ENCODE data around the gene ACSS3. TPM values are rescaled to one million over a fixed set of nuclear protein-coding genes. Genes with fewer than 3 reads are reported as not detected.
"Not testable (repeated sequence)": the region's sequence is repeated elsewhere in the genome, so short reads cannot be mapped to it uniquely, and the experiment has no call there.

The ACSS3 gene, protein sequence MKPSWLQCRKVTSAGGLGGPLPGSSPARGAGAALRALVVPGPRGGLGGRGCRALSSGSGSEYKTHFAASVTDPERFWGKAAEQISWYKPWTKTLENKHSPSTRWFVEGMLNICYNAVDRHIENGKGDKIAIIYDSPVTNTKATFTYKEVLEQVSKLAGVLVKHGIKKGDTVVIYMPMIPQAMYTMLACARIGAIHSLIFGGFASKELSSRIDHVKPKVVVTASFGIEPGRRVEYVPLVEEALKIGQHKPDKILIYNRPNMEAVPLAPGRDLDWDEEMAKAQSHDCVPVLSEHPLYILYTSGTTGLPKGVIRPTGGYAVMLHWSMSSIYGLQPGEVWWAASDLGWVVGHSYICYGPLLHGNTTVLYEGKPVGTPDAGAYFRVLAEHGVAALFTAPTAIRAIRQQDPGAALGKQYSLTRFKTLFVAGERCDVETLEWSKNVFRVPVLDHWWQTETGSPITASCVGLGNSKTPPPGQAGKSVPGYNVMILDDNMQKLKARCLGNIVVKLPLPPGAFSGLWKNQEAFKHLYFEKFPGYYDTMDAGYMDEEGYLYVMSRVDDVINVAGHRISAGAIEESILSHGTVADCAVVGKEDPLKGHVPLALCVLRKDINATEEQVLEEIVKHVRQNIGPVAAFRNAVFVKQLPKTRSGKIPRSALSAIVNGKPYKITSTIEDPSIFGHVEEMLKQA
- total RNA-seq, result not detected

GRCh38 chr12:81077686-81078441 lies at the start of gene ACSS3:
ACSS3 (plus strand) TSS chr12:81078079; CDS start chr12:81078121, 42 bp downstream.
- Mint-ChIP-seq H3K4me3 (no peak within 1 kb of the TSS), H3K36me3 (peaks cover 5% of the 10 kb centered on the region), H3K9me3 (peaks cover 8% of the 10 kb centered on the region), H3K4me1 (ENCODE audit: low read depth in 2 of 2) (no peaks in the 10 kb centered on the region), H3K27me3 (peaks cover 5 to 9% of the 10 kb centered on the region in 2 donors), H3K27ac (no peak within 1 kb of the TSS)
- DNase-seq (ENCODE audit: low spot score) (no peak), ATAC-seq (peak in 1 of 2 donors; percentile 13)

GRCh38 chr12:81034926-81035325 lies 43.0 kb upstream of the ACSS3 start:
- Mint-ChIP-seq H3K36me3 (no peaks in the 10 kb centered on the region), H3K27me3 (no peaks in the 10 kb centered on the region)

DNA sequence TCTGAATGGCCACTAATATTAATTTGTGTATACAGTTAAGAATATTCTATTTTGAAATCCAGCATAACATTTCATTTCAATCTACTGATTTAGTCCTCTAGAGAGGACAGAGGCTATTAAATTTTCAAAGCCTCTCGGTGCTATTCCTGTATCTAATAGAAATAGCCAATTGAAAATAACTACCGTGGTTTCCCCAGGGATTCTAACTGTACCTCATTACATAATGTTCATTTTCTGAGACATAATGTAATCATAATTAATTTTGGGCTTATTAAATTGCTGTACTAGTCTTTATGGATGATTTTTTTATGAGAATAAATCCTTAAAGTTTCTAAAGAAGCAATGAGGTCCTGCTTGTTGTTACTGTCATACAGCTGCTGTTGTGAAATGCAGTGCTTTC lies 38.6 kb upstream of the ACSS3 start:
- Mint-ChIP-seq H3K27me3 (no peaks in the 10 kb centered on the region), H3K4me3 (no peak overlapping the region), H3K36me3 (no peaks in the 10 kb centered on the region), H3K4me1 (ENCODE audit: low read depth in 2 of 2) (no peaks in the 10 kb centered on the region), H3K27ac (no peak overlapping the region), H3K9me3 (peaks cover 8% of the 10 kb centered on the region)
- ATAC-seq (no peak), DNase-seq (ENCODE audit: low spot score) (no peak)

More at GRCh38 chr12:81034926-81035325, 43.0 kb upstream of the ACSS3 start:
- no peak for ATAC-seq
- H3K9me3 Mint-ChIP-seq, result peaks cover 2% of the 10 kb centered on the region
- no peaks in the 10 kb centered on the region for H3K4me1 Mint-ChIP-seq (ENCODE audit: low read depth in 2 of 2)
- no peak overlapping the region for H3K27ac Mint-ChIP-seq
- H3K4me3 Mint-ChIP-seq, result no peak overlapping the region
- no peak for DNase-seq (ENCODE audit: low spot score)

DNA sequence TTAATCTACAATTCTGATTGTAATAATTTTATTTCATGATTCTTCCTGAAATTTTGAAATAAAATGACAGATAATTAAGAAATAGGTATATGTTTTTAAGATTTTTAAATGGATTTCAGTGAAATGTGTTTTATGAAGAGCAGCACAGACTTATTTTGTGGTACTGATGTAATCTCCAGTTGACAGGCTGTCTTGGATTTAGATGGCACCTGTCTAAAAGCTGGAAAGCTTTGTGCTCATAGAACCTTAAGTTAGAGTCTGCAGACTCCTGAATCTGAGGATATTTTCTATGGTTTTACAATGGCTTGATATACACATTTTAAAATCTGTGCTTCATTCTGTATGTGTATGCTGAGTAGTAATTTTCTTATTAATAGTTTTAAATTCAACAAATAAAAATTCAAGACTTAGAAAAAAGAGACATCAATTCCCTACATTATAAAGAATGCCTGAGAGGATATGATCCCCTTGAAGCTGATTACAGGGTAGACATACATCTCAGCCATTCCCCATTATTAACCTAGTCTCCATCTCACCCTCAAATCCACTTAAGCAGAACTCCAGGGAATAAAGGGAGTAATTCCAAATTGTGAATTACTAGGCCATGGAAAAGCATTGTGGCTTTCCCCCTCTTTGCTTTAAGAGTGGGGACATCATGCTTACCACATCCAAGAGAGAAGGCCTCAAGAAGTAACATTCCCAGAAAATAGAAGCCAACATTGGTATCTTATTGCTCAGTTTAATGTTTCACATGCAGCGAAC lies 33.7 kb upstream of the ACSS3 start:
- Mint-ChIP-seq H3K4me1 (ENCODE audit: low read depth in 2 of 2) (no peaks in the 10 kb centered on the region), H3K27ac (no peak overlapping the region), H3K4me3 (no peak overlapping the region), H3K9me3 (peaks cover 8% of the 10 kb centered on the region), H3K36me3 (no peaks in the 10 kb centered on the region), H3K27me3 (no peaks in the 10 kb centered on the region)
- DNase-seq (ENCODE audit: low spot score), result no peak
- no peak for ATAC-seq

DNA sequence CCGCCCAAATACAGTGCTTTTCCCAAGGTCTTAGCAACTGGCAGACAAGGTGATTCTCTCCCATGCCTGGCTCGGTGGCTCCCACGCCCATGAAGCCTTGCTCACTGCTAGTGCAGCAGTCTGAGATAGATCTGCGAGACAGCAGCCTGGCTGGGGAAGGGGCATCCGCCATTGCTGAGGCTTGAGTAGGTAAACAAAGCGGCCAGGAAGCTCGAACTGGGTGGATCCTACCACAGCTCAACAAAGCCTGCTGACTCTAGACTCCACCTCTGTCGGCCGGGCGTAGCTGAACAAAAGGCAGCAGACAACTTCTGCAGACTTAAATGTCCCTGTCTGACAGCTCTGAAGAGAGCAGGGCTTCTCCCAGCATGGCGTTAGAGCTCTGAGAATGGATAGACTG lies 12.9 kb upstream of the ACSS3 start:
- H3K4me1 Mint-ChIP-seq (ENCODE audit: low read depth in 2 of 2); ATAC-seq; DNase-seq (ENCODE audit: low spot score); H3K36me3 Mint-ChIP-seq; H3K4me3 Mint-ChIP-seq; H3K27ac Mint-ChIP-seq; H3K27me3 Mint-ChIP-seq: not testable (repeated sequence)
- H3K9me3 Mint-ChIP-seq, result peaks cover 27% of the 10 kb centered on the region

DNA sequence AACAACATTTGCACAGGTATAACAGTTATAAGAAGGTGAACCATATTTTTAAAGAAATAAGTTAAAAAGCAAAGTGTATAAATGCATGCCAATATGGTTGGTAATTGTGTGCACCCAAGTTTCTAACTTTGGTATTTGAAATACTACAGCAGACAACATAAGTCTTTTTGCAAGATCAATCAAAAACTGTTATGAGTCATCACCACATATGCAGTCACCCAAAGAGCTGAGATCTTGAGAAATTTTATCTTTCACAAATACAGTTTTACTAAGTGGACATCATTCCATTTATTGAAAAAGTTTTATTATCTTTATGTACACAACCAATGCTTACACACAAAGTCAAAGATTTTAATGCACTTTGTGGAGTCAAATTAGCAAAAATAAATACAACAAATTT lies 7.0 kb upstream of the ACSS3 start:
- no peaks in the 10 kb centered on the region for H3K4me1 Mint-ChIP-seq (ENCODE audit: low read depth in 2 of 2)
- H3K9me3 Mint-ChIP-seq, result peaks cover 14% of the 10 kb centered on the region
- DNase-seq (ENCODE audit: low spot score) (no peak), ATAC-seq (no peak)
- no peak overlapping the region for H3K4me3 Mint-ChIP-seq
- peaks cover 5% of the 10 kb centered on the region for H3K36me3 Mint-ChIP-seq
- H3K27ac Mint-ChIP-seq, result no peak overlapping the region
- H3K27me3 Mint-ChIP-seq, result no peaks in the 10 kb centered on the region

GRCh38 chr12:81075539-81075938 lies 2.3 kb upstream of the ACSS3 start:
- ATAC-seq (no peak), DNase-seq (ENCODE audit: low spot score) (no peak)
- Mint-ChIP-seq H3K27ac (no peak overlapping the region), H3K27me3 (peaks cover 5 to 9% of the 10 kb centered on the region in 2 donors), H3K9me3 (peaks cover 9% of the 10 kb centered on the region), H3K36me3 (peaks cover 5% of the 10 kb centered on the region), H3K4me3 (no peak overlapping the region), H3K4me1 (ENCODE audit: low read depth in 2 of 2) (no peaks in the 10 kb centered on the region)

DNA sequence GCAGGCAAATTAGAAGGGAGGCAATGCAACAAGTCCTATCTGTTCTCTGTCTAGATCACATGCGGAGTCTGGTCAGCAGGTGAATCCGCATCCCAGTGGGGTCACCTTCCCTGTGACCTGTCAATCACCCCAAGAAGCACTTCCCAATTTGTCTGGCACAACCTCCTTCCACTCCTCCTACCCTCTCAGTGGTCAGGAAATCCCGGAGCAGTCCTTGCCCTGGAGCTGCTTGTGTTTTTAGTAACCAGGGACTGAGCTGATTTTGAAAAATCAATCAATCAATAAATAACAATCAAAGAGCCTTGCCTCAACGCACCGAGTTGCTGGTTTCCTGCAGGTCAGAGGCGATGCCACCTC lies 572 bp upstream of the ACSS3 start:
- Mint-ChIP-seq H3K4me1 (ENCODE audit: low read depth in 2 of 2) (no peaks in the 10 kb centered on the region), H3K27ac (no peak overlapping the region), H3K4me3 (no peak overlapping the region), H3K36me3 (peaks cover 5% of the 10 kb centered on the region), H3K9me3 (peaks cover 8% of the 10 kb centered on the region), H3K27me3 (peaks cover 5 to 9% of the 10 kb centered on the region in 2 donors)
- DNase-seq (ENCODE audit: low spot score) (no peak), ATAC-seq (no peak)

- peaks cover 5 to 9% of the 10 kb centered on the region in 2 donors for H3K27me3 Mint-ChIP-seq
- peaks cover 8% of the 10 kb centered on the region for H3K9me3 Mint-ChIP-seq
These were observed 754 bp downstream of the ACSS3 start for GRCh38 chr12:81078469-81079196.

GRCh38 chr12:81079280-81080076 lies 1.6 kb downstream of the ACSS3 start:
- Mint-ChIP-seq H3K4me1 (ENCODE audit: low read depth in 2 of 2) (no peaks in the 10 kb centered on the region), H3K27me3 (peaks cover 5 to 9% of the 10 kb centered on the region in 2 donors), H3K27ac (no peak overlapping the region), H3K4me3 (no peak overlapping the region), H3K9me3 (peaks cover 13% of the 10 kb centered on the region), H3K36me3 (peaks cover 5% of the 10 kb centered on the region)
- DNase-seq (ENCODE audit: low spot score) (no peak), ATAC-seq (no peak)

More at GRCh38 chr12:81078469-81079196, 754 bp downstream of the ACSS3 start:
- no peak for ATAC-seq
- DNase-seq (ENCODE audit: low spot score), result no peak
- Mint-ChIP-seq H3K4me3 (no peak overlapping the region), H3K4me1 (ENCODE audit: low read depth in 2 of 2) (no peaks in the 10 kb centered on the region), H3K27ac (no peak overlapping the region), H3K36me3 (peaks cover 5% of the 10 kb centered on the region)

DNA sequence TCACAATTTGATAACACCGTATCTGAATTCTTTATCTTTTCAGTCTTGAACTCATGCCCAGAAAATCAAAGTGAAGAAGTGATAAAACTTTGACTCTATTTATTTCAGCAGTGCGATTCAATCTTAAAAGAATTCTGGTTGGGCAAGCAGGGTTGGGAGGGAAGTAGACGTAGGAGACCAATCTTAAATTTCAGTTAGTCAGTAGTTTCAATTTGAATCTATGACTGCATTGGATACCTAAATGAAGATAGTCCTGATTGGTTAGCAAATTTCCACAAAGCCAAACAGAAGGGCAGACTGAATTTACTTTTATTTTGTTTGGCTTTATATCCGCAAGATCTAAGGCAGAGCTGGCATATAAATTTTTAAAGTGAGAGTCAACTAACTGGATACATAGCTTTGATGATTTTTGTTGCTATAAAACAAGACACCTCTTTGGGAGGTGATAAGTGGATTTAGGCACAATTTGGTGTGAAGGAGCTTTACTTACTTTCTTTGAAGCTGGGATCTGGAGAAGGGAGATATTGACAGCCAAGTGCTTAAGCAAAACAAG lies 2.6 kb downstream of the ACSS3 start:
- no peak overlapping the region for H3K4me3 Mint-ChIP-seq
- ATAC-seq (no peak), DNase-seq (ENCODE audit: low spot score) (no peak)
- no peaks in the 10 kb centered on the region for H3K4me1 Mint-ChIP-seq (ENCODE audit: low read depth in 2 of 2)
- peaks cover 20% of the 10 kb centered on the region for H3K9me3 Mint-ChIP-seq
- H3K27ac Mint-ChIP-seq, result no peak overlapping the region
- H3K36me3 Mint-ChIP-seq, result peaks cover 5% of the 10 kb centered on the region
- H3K27me3 Mint-ChIP-seq, result peaks cover 5 to 9% of the 10 kb centered on the region in 2 donors

GRCh38 chr12:81081726-81082125 lies 3.8 kb downstream of the ACSS3 start:
- H3K27me3 Mint-ChIP-seq, result peaks cover 5 to 9% of the 10 kb centered on the region in 2 donors
- no peak overlapping the region for H3K4me3 Mint-ChIP-seq
- H3K9me3 Mint-ChIP-seq, result peaks cover 20% of the 10 kb centered on the region
- H3K27ac Mint-ChIP-seq, result no peak overlapping the region
- no peaks in the 10 kb centered on the region for H3K4me1 Mint-ChIP-seq (ENCODE audit: low read depth in 2 of 2)
- H3K36me3 Mint-ChIP-seq, result peaks cover 5% of the 10 kb centered on the region
- DNase-seq (ENCODE audit: low spot score) (no peak), ATAC-seq (no peak)
